SK-N-MC (cell line): Measurements from ENCODE around the gene BTBD3.

Experiments used
- EZH2 ChIP-seq: fragments of 200-600 bp; sonication (generic); IDR thresholded peaks from one replicate; pipeline ENCODE4 v1.6.1; 2017; ENCODE audit warnings: antibody characterized with exemption
- POLR2AphosphoS5 ChIP-seq: IDR thresholded peaks from 2 replicates; pipeline ENCODE4 v1.6.1; 2012; ENCODE audit warnings: mild to moderate bottlenecking, low read depth, low read length, borderline replicate concordance

- peak; percentile 56; the same call in 1 of the 2 replicates for TF ChIP-seq POLR2AphosphoS5
- TF ChIP-seq EZH2: no peak
These were observed 27.2 kb upstream of the BTBD3 start for GRCh38 chr20:11890331-11891076.
